ENCODE data around the gene CCDC91. TPM values are rescaled to one million over a fixed set of nuclear protein-coding genes. Genes with fewer than 3 reads are reported as not detected.

Gene CCDC91
- polyA plus RNA-seq, 2 of the 4 experiments (the other 2 are of a cell fraction) = 26.0 to 48.1 TPM

GRCh38 chr12:28388879-28389278 is 198.6 kb downstream of the CCDC91 start:
- TF ChIP-seq HOXB5 (CRISPR knock-in tag; IDR thresholded peaks at IDR 0.05) = no peak
- no peak for TF ChIP-seq RFX5 (IDR thresholded peaks at IDR 0.05)
- no peak for TF ChIP-seq USF2 (IDR thresholded peaks at IDR 0.05)
- TF ChIP-seq, protein P1, sequence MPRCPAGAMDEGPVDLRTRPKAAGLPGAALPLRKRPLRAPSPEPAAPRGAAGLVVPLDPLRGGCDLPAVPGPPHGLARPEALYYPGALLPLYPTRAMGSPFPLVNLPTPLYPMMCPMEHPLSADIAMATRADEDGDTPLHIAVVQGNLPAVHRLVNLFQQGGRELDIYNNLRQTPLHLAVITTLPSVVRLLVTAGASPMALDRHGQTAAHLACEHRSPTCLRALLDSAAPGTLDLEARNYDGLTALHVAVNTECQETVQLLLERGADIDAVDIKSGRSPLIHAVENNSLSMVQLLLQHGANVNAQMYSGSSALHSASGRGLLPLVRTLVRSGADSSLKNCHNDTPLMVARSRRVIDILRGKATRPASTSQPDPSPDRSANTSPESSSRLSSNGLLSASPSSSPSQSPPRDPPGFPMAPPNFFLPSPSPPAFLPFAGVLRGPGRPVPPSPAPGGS (IDR thresholded peaks at IDR 0.05) = no peak
- TF ChIP-seq CBX8 (IDR thresholded peaks at IDR 0.05) = no peak
- TF ChIP-seq, protein P2, sequence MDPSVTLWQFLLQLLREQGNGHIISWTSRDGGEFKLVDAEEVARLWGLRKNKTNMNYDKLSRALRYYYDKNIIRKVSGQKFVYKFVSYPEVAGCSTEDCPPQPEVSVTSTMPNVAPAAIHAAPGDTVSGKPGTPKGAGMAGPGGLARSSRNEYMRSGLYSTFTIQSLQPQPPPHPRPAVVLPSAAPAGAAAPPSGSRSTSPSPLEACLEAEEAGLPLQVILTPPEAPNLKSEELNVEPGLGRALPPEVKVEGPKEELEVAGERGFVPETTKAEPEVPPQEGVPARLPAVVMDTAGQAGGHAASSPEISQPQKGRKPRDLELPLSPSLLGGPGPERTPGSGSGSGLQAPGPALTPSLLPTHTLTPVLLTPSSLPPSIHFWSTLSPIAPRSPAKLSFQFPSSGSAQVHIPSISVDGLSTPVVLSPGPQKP (IDR thresholded peaks at IDR 0.05; ENCODE audit: low read depth, low read length) = no peak
- no peak for TF ChIP-seq SMC3 (IDR thresholded peaks at IDR 0.05)
- TF ChIP-seq GATA3 (IDR thresholded peaks at IDR 0.05; ENCODE audit: borderline replicate concordance) = no peak
- TF ChIP-seq, protein P3, sequence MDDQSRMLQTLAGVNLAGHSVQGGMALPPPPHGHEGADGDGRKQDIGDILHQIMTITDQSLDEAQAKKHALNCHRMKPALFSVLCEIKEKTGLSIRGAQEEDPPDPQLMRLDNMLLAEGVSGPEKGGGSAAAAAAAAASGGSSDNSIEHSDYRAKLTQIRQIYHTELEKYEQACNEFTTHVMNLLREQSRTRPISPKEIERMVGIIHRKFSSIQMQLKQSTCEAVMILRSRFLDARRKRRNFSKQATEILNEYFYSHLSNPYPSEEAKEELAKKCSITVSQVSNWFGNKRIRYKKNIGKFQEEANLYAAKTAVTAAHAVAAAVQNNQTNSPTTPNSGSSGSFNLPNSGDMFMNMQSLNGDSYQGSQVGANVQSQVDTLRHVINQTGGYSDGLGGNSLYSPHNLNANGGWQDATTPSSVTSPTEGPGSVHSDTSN (IDR thresholded peaks at IDR 0.05) = no peak
- TF ChIP-seq MAFK (IDR thresholded peaks at IDR 0.05; ENCODE audit: partially characterized antibody) = no peak
- no peak for TF ChIP-seq NFE2L2 (conservative IDR thresholded peaks at IDR 0.05; ENCODE audit: low read length)
- 58% methylated on average over 4 of the region's 4 CpGs for WGBS (ENCODE audit: missing lambda C conversion rate)
- Histone ChIP-seq H3K4me2 (no peak overlapping the region), H3K9me3 (no peaks in the 10 kb centered on the region), H3K4me3 (no peak overlapping the region), H3K27ac (no peak overlapping the region), H3K4me1 (no peaks in the 10 kb centered on the region)
- FAIRE-seq = no peak
- no peak for DNase-seq (ENCODE audit: low read depth in 1 of 2, low spot score in 1 of 2)
- ChIA-PET CTCF (no interaction called here), POLR2A (no interaction called here)
- no peak for ATAC-seq

- ATAC-seq (no peak), DNase-seq (ENCODE audit: low read depth in 1 of 2, low spot score in 1 of 2) (no peak), FAIRE-seq (no peak)
- CTCF ChIA-PET = no interaction called here
- WGBS (ENCODE audit: missing lambda C conversion rate) = 81% methylated on average over 1 of the region's 1 CpG
- TF ChIP-seq RNF2 (IDR thresholded peaks at IDR 0.05; ENCODE audit: borderline replicate concordance, low read depth) (no peak), HDAC2 (IDR thresholded peaks at IDR 0.05) (no peak), ZSCAN20 (CRISPR knock-in tag; IDR thresholded peaks at IDR 0.05) (no peak), FOSB (CRISPR knock-in tag; IDR thresholded peaks at IDR 0.05) (no peak)
- Histone ChIP-seq H3K9me3 (no peaks in the 10 kb centered on the region), H3K27ac (no peak overlapping the region), H3K4me2 (no peak overlapping the region), H3K4me1 (no peaks in the 10 kb centered on the region), H3K4me3 (no peak overlapping the region)
- POLR2A ChIA-PET = no interaction called here
Observed at GRCh38 chr12:28390206-28390605, 199.9 kb downstream of the CCDC91 start.

- no peak for FAIRE-seq
- ChIA-PET CTCF (interaction anchor here (0.6 kb wide), 1 partner anchor 851 kb away, joined by 4 read pairs; no protein-coding TSS in a partner anchor), POLR2A (no interaction called here)
- no peak for ATAC-seq
- H3K9me3 ChIP-seq = no peaks in the 10 kb centered on the region
- no peak for DNase-seq (ENCODE audit: low read depth in 1 of 2, low spot score in 1 of 2)
- H3K27ac ChIP-seq = no peak overlapping the region
- H3K4me3 ChIP-seq = no peak overlapping the region
- TF ChIP-seq SMC3 (IDR thresholded peaks at IDR 0.05) (no peak), HEYL (CRISPR knock-in tag; IDR thresholded peaks at IDR 0.05) (no peak), TFCP2L1 (CRISPR knock-in tag; IDR thresholded peaks at IDR 0.05) (no peak), KDM5A (IDR thresholded peaks at IDR 0.05) (no peak), RNF2 (IDR thresholded peaks at IDR 0.05; ENCODE audit: borderline replicate concordance, low read depth) (no peak)
- TF ChIP-seq, protein P1 (IDR thresholded peaks at IDR 0.05) = no peak
- H3K4me2 ChIP-seq = no peak overlapping the region
- 85% methylated on average over 4 of the region's 4 CpGs for WGBS (ENCODE audit: missing lambda C conversion rate)
- no peaks in the 10 kb centered on the region for H3K4me1 ChIP-seq
Observed at GRCh38 chr12:28390761-28391385, 200.6 kb downstream of the CCDC91 start.

Data from A549 (cell line).